ENCODE data around the gene EEPD1. TPM values are rescaled to one million over a fixed set of nuclear protein-coding genes. Genes with fewer than 3 reads are reported as not detected.
"Not testable (repeated sequence)": the region's sequence is repeated elsewhere in the genome, so short reads cannot be mapped to it uniquely, and the experiment has no call there.

EEPD1 gene
- total RNA-seq, 4 donors from 2014 or later, result 19.8 to 46.3 (median 29.3) TPM

GRCh38 chr7:36236073-36236472 is 83.0 kb downstream of the EEPD1 start:
- no peaks in the 10 kb centered on the region for H3K36me3 ChIP-seq
- peaks cover 0 to 14% (median 0%) of the 10 kb centered on the region in 4 donors for H3K4me1 ChIP-seq
- TF ChIP-seq CTCF (IDR thresholded peaks at IDR 0.05), result no peak
- no peak for TF ChIP-seq POLR2A (IDR thresholded peaks at IDR 0.05)
- no peaks in the 10 kb centered on the region for H3K27me3 ChIP-seq
- no peak for DNase-seq
- H3K27ac ChIP-seq, result no peak overlapping the region
- no peaks in the 10 kb centered on the region for H3K9me3 ChIP-seq
- H3K4me3 ChIP-seq, result no peak overlapping the region

DNA sequence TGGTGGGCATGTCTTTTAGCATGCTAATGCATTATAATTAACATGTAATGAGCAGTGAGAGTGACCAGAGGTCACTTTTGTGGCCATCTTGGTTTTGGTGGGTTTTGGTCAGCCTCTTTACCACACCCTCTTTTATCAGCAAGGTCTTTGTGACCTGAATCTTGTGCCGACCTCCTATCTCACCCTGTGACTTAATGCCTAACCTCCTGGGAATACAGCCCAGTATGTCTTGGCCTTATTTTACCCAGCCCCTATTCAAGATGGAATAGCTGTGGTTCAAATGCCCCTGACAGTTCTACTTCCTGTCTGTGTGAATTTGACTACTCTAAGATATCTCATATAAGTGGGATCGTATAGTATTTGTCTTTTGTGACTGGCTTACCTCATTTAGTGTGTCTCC is 85.1 kb downstream of the EEPD1 start:
- Histone ChIP-seq H3K27me3 (no peaks in the 10 kb centered on the region), H3K9me3 (no peaks in the 10 kb centered on the region), H3K36me3 (no peaks in the 10 kb centered on the region), H3K27ac (no peak overlapping the region), H3K4me1 (peaks cover 0 to 5% (median 0%) of the 10 kb centered on the region in 4 donors), H3K4me3 (no peak overlapping the region)
- no peak for DNase-seq
- no peak for TF ChIP-seq CTCF (IDR thresholded peaks at IDR 0.05)
- no peak for TF ChIP-seq POLR2A (IDR thresholded peaks at IDR 0.05)

DNA sequence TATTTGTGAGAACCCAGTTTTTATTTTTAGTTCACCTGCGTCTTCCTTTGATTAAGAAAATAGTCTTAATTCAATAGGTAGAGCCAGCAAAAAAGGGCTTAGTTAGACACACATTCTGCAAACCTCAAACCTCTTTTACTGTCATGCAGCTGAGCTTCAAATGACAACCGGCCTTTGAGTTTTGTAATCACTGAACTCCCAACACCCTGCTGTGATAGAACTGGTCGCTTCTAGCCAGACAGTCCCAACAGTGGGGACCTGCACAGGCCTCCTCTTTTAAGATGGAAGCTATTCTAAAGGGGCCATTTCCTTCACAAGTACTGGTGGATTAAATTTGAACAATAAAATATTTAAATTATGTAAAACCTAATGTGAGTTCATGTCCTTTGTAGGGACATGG is 90.3 kb downstream of the EEPD1 start:
- not testable (repeated sequence) for H3K9me3 ChIP-seq, H3K27me3 ChIP-seq, H3K27ac ChIP-seq, H3K4me3 ChIP-seq, H3K36me3 ChIP-seq, H3K4me1 ChIP-seq, DNase-seq

DNA sequence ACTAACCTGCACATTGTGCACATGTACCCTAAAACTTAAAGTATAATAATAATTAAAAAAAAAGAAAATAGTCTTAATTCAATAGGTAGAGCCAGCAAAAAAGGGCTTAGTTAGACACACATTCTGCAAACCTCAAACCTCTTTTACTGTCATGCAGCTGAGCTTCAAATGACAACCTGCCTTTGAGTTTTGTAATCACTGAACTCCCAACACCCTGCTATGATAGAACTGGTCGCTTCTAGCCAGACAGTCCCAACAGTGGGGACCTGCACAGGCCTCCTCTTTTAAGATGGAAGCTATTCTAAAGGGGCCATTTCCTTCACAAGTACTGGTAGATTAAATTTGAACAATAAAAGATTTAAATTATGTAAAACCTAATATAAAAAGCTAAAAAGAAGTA is 90.9 kb downstream of the EEPD1 start:
- not testable (repeated sequence) for H3K27me3 ChIP-seq, H3K27ac ChIP-seq, H3K4me1 ChIP-seq, H3K36me3 ChIP-seq, H3K9me3 ChIP-seq, H3K4me3 ChIP-seq, DNase-seq

GRCh38 chr7:36244429-36244828 is 91.4 kb downstream of the EEPD1 start:
- Histone ChIP-seq H3K4me3 (no peak overlapping the region), H3K9me3 (no peaks in the 10 kb centered on the region), H3K27ac (no peak overlapping the region)

DNA sequence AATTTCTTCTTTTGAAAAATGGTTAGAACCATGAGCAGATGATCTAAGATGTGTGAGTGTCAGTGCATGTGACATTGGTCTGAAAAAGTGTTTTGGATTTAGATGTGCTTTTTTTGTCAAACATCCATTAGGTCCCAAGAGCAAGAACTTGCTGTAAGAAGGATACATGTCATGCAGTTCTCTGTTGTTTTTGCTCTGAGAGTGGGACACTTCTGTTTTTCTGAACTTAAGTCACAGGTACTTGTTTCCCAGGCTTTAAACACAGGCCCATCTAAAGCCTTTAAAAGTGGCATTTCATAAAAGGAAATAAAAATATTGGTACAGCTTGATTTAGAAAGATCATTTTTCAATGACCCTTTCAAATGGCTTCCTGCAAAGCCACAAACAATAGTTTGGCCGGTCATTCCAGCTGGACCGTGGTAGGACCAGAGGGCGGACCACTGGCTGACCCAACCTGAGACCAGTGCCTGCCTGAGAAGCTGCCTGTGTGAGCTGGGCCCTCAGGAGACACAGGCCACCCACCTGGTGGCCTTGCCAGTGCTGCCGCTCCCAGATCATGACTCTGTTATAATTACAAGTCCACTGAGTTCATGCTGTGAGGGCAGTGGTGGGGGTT is 92.7 kb downstream of the EEPD1 start:
- no peaks in the 10 kb centered on the region for H3K36me3 ChIP-seq
- no peaks in the 10 kb centered on the region for H3K9me3 ChIP-seq
- H3K4me1 ChIP-seq, result no peaks in the 10 kb centered on the region
- no peak for TF ChIP-seq CTCF (IDR thresholded peaks at IDR 0.05)
- TF ChIP-seq POLR2A (IDR thresholded peaks at IDR 0.05), result no peak
- DNase-seq, result no peak
- H3K27me3 ChIP-seq, result no peaks in the 10 kb centered on the region
- no peak overlapping the region for H3K4me3 ChIP-seq
- H3K27ac ChIP-seq, result no peak overlapping the region

More at GRCh38 chr7:36244429-36244828, 91.4 kb downstream of the EEPD1 start:
- no peaks in the 10 kb centered on the region for H3K4me1 ChIP-seq
- TF ChIP-seq POLR2A (IDR thresholded peaks at IDR 0.05) (no peak), CTCF (IDR thresholded peaks at IDR 0.05) (no peak)
- no peak for DNase-seq
- no peaks in the 10 kb centered on the region for H3K27me3 ChIP-seq
- no peaks in the 10 kb centered on the region for H3K36me3 ChIP-seq

DNA sequence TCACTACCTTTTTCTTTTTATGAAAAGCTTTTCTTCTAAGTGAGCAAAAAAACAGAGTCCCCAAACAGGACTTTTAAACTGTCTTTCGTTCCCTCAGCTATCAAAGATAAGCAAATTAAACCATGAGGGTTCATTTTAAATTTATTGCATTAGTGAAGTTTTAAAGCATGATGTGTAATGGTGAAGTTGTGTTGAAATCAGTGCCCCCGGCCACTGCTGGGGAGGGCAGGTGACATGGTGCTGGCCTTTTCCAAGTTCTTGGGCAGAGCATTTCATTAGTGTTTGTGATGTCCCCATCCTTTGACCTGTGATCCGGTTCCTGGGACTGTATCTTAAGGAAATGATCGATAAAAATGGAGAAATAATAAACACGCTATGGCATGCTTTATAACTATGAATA is 96.0 kb downstream of the EEPD1 start:
- no peak overlapping the region for H3K27ac ChIP-seq
- DNase-seq, result no peak
- TF ChIP-seq CTCF (IDR thresholded peaks at IDR 0.05) (no peak), POLR2A (IDR thresholded peaks at IDR 0.05) (no peak)

More for the DNA sequence above, 96.0 kb downstream of the EEPD1 start:
- Histone ChIP-seq H3K4me1 (no peaks in the 10 kb centered on the region), H3K4me3 (no peak overlapping the region), H3K27me3 (no peaks in the 10 kb centered on the region), H3K36me3 (no peaks in the 10 kb centered on the region), H3K9me3 (no peaks in the 10 kb centered on the region)

Measured in Peyer's patch (tissue), 4 donors.